SK-N-SH treated with all-trans-retinoic acid at 6 μM for 48 hours (cell line): Measurements from ENCODE around the gene TFAP2A.

Experiments used
- ATAC-seq: fragments of 200-7000 bp; cut with Tn5 transposase; 3 replicates; pipeline ENCODE4 v1.9.1; 2020; ENCODE audit warnings: mild to moderate bottlenecking, moderate library complexity
- BACH2 ChIP-seq: fragments of 250-450 bp; sonication (Bioruptor Pico); IDR thresholded peaks from 2 replicates; pipeline ENCODE4 v1.9.0; 2021; ENCODE audit warnings: mild to moderate bottlenecking, borderline replicate concordance
- CSDC2 ChIP-seq: fragments of 250-450 bp; sonication (Bioruptor Pico); IDR thresholded peaks from 2 replicates; pipeline ENCODE4 v1.5.0; 2020; ENCODE audit warnings: mild to moderate bottlenecking, moderate library complexity
- GLIS3 ChIP-seq: fragments of 250-450 bp; sonication (Bioruptor Pico); IDR thresholded peaks from 2 replicates; pipeline ENCODE4 v1.5.0; 2020; ENCODE audit warnings: mild to moderate bottlenecking, moderate library complexity
- ISL1 ChIP-seq: fragments of 250-450 bp; sonication (Bioruptor Pico); IDR thresholded peaks from 2 replicates; pipeline ENCODE4 v2.1.2; 2022; ENCODE audit warnings: mild to moderate bottlenecking, moderate library complexity
- OSR1 ChIP-seq: fragments of 250-450 bp; sonication (Bioruptor Pico); IDR thresholded peaks from 2 replicates; pipeline ENCODE4 v1.8.0; 2022; ENCODE audit warnings: moderate library complexity, mild to moderate bottlenecking, inconsistent platforms
- POU6F1 ChIP-seq: fragments of 250-450 bp; sonication (Bioruptor Pico); IDR thresholded peaks from 2 replicates; pipeline ENCODE4 v1.8.0; 2021; ENCODE audit warnings: low read depth, mild to moderate bottlenecking, moderate library complexity, borderline replicate concordance
- RARB ChIP-seq: fragments of 250-450 bp; sonication (Bioruptor Pico); IDR thresholded peaks from 2 replicates; pipeline ENCODE4 v1.8.0; 2021; ENCODE audit warnings: mild to moderate bottlenecking, moderate library complexity
- SNAI2 ChIP-seq: fragments of 250-450 bp; sonication (Bioruptor Pico); IDR thresholded peaks from 2 replicates; pipeline ENCODE4 v1.5.0; 2020; ENCODE audit warnings: mild to moderate bottlenecking, moderate library complexity
- TOX ChIP-seq: fragments of 250-450 bp; sonication (Bioruptor Pico); IDR thresholded peaks from 2 replicates; pipeline ENCODE4 v1.8.0; 2021; ENCODE audit warnings: mild to moderate bottlenecking, moderate library complexity, borderline replicate concordance
- ZC3H10 ChIP-seq: fragments of 250-450 bp; sonication (Bioruptor Pico); IDR thresholded peaks from 2 replicates; pipeline ENCODE4 v1.5.1; 2021; ENCODE audit warnings: mild to moderate bottlenecking, moderate library complexity
- ZFP3 ChIP-seq: fragments of 250-450 bp; sonication (Bioruptor Pico); IDR thresholded peaks from 2 replicates; pipeline ENCODE4 v1.5.0; 2020; ENCODE audit warnings: mild to moderate bottlenecking, moderate library complexity
- ZFP30 ChIP-seq: fragments of 450-650 bp; formaldehyde crosslinking; IDR thresholded peaks from 2 replicates; pipeline ENCODE4 v1.5.0; 2022; ENCODE audit warnings: mild to moderate bottlenecking, moderate library complexity
- ZNF565 ChIP-seq: fragments of 450-650 bp; formaldehyde crosslinking; conservative IDR thresholded peaks from 2 replicates; pipeline ENCODE4 v1.5.0; 2020; ENCODE audit warnings: low read depth, mild to moderate bottlenecking, moderate library complexity
- ZNF70 ChIP-seq: fragments of 450-650 bp; formaldehyde crosslinking; IDR thresholded peaks from 2 replicates; pipeline ENCODE4 v1.5.0; 2020; ENCODE audit warnings: mild to moderate bottlenecking, moderate library complexity
- ZNF8 ChIP-seq: fragments of 450-650 bp; formaldehyde crosslinking; IDR thresholded peaks from 2 replicates; pipeline ENCODE4 v1.5.0; 2020; ENCODE audit warnings: mild to moderate bottlenecking, moderate library complexity
- TF ChIP-seq, protein P1 (sequence below): fragments of 250-450 bp; sonication (Bioruptor Pico); IDR thresholded peaks from 2 replicates; pipeline ENCODE4 v1.5.1; 2020; ENCODE audit warnings: low read depth, mild to moderate bottlenecking, moderate library complexity
- TF ChIP-seq, protein P2 (sequence below): fragments of 250-450 bp; sonication (Bioruptor Pico); IDR thresholded peaks from 2 replicates; pipeline ENCODE4 v1.8.0; 2020; ENCODE audit warnings: mild to moderate bottlenecking, moderate library complexity, borderline replicate concordance
- TF ChIP-seq, protein P3 (sequence below): fragments of 250-450 bp; sonication (Bioruptor Pico); IDR thresholded peaks from 2 replicates; pipeline ENCODE4 v1.5.1; 2021; ENCODE audit warnings: mild to moderate bottlenecking, moderate library complexity
- TF ChIP-seq, protein P4 (sequence below): fragments of 250-450 bp; sonication (Bioruptor Pico); IDR thresholded peaks from 2 replicates; pipeline ENCODE4 v1.5.0; 2020; ENCODE audit warnings: mild to moderate bottlenecking, moderate library complexity

Gene TFAP2A

GRCh38 chr6:10363911-10364310, 51.0 kb downstream of the TFAP2A start:
- ATAC-seq: no peak
- TF ChIP-seq RARB (CRISPR knock-in tag) (no peak), TOX (no peak), ZFP3 (CRISPR knock-in tag) (no peak), GLIS3 (CRISPR knock-in tag) (no peak), ZNF8 (CRISPR knock-in tag) (no peak), BACH2 (CRISPR knock-in tag) (no peak), ZNF565 (no peak), SNAI2 (CRISPR knock-in tag) (no peak), ZFP30 (CRISPR knock-in tag) (no peak), ZNF70 (no peak), OSR1 (CRISPR knock-in tag) (no peak), ZC3H10 (CRISPR knock-in tag) (no peak)
- TF ChIP-seq, protein P1, sequence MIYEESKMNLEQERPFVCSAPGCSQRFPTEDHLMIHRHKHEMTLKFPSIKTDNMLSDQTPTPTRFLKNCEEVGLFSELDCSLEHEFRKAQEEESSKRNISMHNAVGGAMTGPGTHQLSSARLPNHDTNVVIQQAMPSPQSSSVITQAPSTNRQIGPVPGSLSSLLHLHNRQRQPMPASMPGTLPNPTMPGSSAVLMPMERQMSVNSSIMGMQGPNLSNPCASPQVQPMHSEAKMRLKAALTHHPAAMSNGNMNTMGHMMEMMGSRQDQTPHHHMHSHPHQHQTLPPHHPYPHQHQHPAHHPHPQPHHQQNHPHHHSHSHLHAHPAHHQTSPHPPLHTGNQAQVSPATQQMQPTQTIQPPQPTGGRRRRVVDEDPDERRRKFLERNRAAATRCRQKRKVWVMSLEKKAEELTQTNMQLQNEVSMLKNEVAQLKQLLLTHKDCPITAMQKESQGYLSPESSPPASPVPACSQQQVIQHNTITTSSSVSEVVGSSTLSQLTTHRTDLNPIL: no peak
- TF ChIP-seq, protein P2, sequence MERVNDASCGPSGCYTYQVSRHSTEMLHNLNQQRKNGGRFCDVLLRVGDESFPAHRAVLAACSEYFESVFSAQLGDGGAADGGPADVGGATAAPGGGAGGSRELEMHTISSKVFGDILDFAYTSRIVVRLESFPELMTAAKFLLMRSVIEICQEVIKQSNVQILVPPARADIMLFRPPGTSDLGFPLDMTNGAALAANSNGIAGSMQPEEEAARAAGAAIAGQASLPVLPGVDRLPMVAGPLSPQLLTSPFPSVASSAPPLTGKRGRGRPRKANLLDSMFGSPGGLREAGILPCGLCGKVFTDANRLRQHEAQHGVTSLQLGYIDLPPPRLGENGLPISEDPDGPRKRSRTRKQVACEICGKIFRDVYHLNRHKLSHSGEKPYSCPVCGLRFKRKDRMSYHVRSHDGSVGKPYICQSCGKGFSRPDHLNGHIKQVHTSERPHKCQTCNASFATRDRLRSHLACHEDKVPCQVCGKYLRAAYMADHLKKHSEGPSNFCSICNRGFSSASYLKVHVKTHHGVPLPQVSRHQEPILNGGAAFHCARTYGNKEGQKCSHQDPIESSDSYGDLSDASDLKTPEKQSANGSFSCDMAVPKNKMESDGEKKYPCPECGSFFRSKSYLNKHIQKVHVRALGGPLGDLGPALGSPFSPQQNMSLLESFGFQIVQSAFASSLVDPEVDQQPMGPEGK (CRISPR knock-in tag): no peak
- TF ChIP-seq, protein P3, sequence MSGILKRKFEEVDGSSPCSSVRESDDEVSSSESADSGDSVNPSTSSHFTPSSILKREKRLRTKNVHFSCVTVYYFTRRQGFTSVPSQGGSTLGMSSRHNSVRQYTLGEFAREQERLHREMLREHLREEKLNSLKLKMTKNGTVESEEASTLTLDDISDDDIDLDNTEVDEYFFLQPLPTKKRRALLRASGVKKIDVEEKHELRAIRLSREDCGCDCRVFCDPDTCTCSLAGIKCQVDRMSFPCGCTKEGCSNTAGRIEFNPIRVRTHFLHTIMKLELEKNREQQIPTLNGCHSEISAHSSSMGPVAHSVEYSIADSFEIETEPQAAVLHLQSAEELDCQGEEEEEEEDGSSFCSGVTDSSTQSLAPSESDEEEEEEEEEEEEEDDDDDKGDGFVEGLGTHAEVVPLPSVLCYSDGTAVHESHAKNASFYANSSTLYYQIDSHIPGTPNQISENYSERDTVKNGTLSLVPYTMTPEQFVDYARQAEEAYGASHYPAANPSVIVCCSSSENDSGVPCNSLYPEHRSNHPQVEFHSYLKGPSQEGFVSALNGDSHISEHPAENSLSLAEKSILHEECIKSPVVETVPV (CRISPR knock-in tag): no peak

- no peak for TF ChIP-seq CSDC2
- no peak for TF ChIP-seq ZNF70
- TF ChIP-seq ZFP3 (CRISPR knock-in tag): no peak
- no peak for TF ChIP-seq BACH2 (CRISPR knock-in tag)
- TF ChIP-seq ISL1: no peak
- no peak for TF ChIP-seq SNAI2 (CRISPR knock-in tag)
- TF ChIP-seq, protein P1: no peak
- no peak for TF ChIP-seq ZC3H10 (CRISPR knock-in tag)
- TF ChIP-seq, protein P4, sequence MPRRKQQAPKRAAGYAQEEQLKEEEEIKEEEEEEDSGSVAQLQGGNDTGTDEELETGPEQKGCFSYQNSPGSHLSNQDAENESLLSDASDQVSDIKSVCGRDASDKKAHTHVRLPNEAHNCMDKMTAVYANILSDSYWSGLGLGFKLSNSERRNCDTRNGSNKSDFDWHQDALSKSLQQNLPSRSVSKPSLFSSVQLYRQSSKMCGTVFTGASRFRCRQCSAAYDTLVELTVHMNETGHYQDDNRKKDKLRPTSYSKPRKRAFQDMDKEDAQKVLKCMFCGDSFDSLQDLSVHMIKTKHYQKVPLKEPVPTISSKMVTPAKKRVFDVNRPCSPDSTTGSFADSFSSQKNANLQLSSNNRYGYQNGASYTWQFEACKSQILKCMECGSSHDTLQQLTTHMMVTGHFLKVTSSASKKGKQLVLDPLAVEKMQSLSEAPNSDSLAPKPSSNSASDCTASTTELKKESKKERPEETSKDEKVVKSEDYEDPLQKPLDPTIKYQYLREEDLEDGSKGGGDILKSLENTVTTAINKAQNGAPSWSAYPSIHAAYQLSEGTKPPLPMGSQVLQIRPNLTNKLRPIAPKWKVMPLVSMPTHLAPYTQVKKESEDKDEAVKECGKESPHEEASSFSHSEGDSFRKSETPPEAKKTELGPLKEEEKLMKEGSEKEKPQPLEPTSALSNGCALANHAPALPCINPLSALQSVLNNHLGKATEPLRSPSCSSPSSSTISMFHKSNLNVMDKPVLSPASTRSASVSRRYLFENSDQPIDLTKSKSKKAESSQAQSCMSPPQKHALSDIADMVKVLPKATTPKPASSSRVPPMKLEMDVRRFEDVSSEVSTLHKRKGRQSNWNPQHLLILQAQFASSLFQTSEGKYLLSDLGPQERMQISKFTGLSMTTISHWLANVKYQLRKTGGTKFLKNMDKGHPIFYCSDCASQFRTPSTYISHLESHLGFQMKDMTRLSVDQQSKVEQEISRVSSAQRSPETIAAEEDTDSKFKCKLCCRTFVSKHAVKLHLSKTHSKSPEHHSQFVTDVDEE (CRISPR knock-in tag): no peak
- TF ChIP-seq TOX: no peak
- no peak for ATAC-seq
Measured at GRCh38 chr6:10362300-10362699, 52.6 kb downstream of the TFAP2A start.

DNA sequence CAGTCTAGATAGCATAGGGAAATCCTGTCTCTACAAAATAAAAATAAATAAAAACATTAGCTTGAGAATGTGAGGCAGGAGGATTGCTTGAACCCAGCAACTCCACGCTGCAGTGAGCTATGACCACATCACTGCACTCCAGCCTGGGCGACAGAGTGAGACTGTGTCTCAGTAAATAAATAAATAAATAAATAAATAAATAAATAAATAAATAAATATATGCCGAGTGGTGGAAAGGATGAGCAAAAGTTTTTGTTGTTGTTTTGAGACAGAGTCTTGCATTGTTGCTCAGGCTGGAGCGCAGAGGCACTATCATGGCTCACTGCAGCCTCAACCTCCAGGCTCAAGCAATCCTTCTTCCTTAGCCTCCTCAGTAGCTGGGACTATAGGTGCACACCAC, 53.4 kb downstream of the TFAP2A start:
- ATAC-seq: no peak
- TF ChIP-seq BACH2 (CRISPR knock-in tag) (no peak), ZFP3 (CRISPR knock-in tag) (no peak), ZFP30 (CRISPR knock-in tag) (no peak), RARB (CRISPR knock-in tag) (no peak), SNAI2 (CRISPR knock-in tag) (no peak), POU6F1 (CRISPR knock-in tag) (no peak), TOX (no peak)
- TF ChIP-seq, protein P4 (CRISPR knock-in tag): no peak
- TF ChIP-seq, protein P2 (CRISPR knock-in tag): no peak
- TF ChIP-seq, protein P3 (CRISPR knock-in tag): no peak
